Measurements from ENCODE around the gene MS4A4A.

DNA sequence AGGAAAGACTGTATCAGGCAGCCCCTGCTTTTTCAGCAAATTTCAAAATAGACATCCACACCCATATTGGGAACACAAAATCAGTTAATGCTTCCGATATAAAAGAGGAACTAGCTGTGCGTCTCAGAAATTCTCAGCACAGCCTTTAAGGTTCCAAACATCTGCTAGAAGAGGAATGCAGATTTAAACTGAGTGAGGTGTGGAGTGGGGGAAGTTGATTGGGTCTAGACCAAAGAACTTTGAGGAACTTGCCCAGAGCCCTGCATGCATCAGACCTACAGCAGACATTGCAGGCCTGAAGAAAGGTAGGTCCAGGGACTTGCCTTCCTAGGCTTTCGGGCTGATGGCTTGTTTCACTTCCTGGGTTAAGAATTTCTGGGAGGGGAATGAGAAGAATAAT, at the start of gene MS4A4A:
- TF ChIP-seq EZH2 (IDR thresholded peaks at IDR 0.05; ENCODE audit: borderline replicate concordance, insufficient read depth, low read length, poor library complexity, severe bottlenecking) (no peak), EP300 (conservative IDR thresholded peaks at IDR 0.05; ENCODE audit: poor library complexity, severe bottlenecking) (no peak), RAD21 (conservative IDR thresholded peaks at IDR 0.05) (no peak), SMC3 (conservative IDR thresholded peaks at IDR 0.05; ENCODE audit: poor library complexity) (no peak), MXI1 (conservative IDR thresholded peaks at IDR 0.05; ENCODE audit: poor library complexity, severe bottlenecking) (no peak)
- TF ChIP-seq, protein P1, sequence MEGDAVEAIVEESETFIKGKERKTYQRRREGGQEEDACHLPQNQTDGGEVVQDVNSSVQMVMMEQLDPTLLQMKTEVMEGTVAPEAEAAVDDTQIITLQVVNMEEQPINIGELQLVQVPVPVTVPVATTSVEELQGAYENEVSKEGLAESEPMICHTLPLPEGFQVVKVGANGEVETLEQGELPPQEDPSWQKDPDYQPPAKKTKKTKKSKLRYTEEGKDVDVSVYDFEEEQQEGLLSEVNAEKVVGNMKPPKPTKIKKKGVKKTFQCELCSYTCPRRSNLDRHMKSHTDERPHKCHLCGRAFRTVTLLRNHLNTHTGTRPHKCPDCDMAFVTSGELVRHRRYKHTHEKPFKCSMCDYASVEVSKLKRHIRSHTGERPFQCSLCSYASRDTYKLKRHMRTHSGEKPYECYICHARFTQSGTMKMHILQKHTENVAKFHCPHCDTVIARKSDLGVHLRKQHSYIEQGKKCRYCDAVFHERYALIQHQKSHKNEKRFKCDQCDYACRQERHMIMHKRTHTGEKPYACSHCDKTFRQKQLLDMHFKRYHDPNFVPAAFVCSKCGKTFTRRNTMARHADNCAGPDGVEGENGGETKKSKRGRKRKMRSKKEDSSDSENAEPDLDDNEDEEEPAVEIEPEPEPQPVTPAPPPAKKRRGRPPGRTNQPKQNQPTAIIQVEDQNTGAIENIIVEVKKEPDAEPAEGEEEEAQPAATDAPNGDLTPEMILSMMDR (IDR thresholded peaks at IDR 0.05; ENCODE audit: poor library complexity, severe bottlenecking): no peak
